K562 (cell line): ENCODE data around the gene POLR3GL. TPM values are rescaled to one million over a fixed set of nuclear protein-coding genes. Genes with fewer than 3 reads are reported as not detected.

ENCODE experiments used
- ATAC-seq: fragments of 200-7000 bp; cut with Tn5 transposase; 3 replicates; pipeline ENCODE4 v1.9.1; 2020; ENCODE audit warnings: moderate library complexity
- BruUV-seq: library from RNA; stranded (reverse); fragments of 400-500 nt; replicated peaks from 2 replicates; lab custom pipeline; 2021; lab: Mats Ljungman, UMichigan
- CTCF ChIA-PET: fragments of 300-600 bp; formaldehyde crosslinking; extraction: SDS; loops from one replicate; lab custom pipeline; 2021; ENCODE audit warnings: low intra/inter-chr PET ratio; lab: Yijun Ruan, JAX
- POLR2A ChIA-PET: fragments of 300-600, 350-650 bp; sonication (Branson Sonifier 250); formaldehyde crosslinking; extraction: SDS; loops from one replicate; lab custom pipeline; 2021; ENCODE audit warnings: antibody characterized with exemption, inconsistent platforms; lab: Yijun Ruan, JAX
- DNase-seq, 4 experiments: peaks; one replicate each; pipeline versions ENCODE4 v3.0.0 to v3.0.0-alpha.2; 2011 to 2018; ENCODE audit warnings: low spot score in 3 of 4, mixed read lengths in 3 of 4; ENCODE audit errors: extremely low read depth in 1 of 4
- FAIRE-seq: peaks from 2 replicates; lab custom pipeline; 2011; peaks lifted over from hg19 to GRCh38; lab: Jason Lieb, UNC
- H2AFZ ChIP-seq: 2 replicates; pipeline ENCODE4 v1.6.0; 2011; ENCODE audit warnings: low read depth, low read length, control low read depth, inconsistent platforms
- H3K27ac ChIP-seq: fragments of 200-600 bp; 3 replicates; pipeline ENCODE4 v1.8.0; 2011; ENCODE audit warnings: low read depth, mild to moderate bottlenecking, control low read depth, inconsistent platforms, low read length, moderate library complexity, mixed read lengths; ENCODE audit errors: extremely low read depth
- H3K27me3 ChIP-seq, 2 experiments: fragments of 300-600 bp in 1 of 2; 2 replicates in 1 of 2; 3 replicates in 1 of 2; pipeline versions ENCODE4 v1.6.0 to v1.8.0; 2011; ENCODE audit warnings: inconsistent platforms in 2 of 2, low read length in 2 of 2, mild to moderate bottlenecking in 1 of 2, mixed read lengths in 1 of 2, moderate library complexity in 1 of 2; ENCODE audit not compliant: control insufficient read depth in 2 of 2, insufficient read depth in 2 of 2
- H3K36me3 ChIP-seq: fragments of 300-600 bp; 3 replicates; pipeline ENCODE4 v1.8.0; 2011; ENCODE audit warnings: mild to moderate bottlenecking, low read length, inconsistent platforms; ENCODE audit not compliant: control insufficient read depth, insufficient read depth
- H3K4me1 ChIP-seq, 2 experiments: fragments of 200-600 bp in 1 of 2; replicated peaks in 1 of 2; 2 replicates in 1 of 2; 3 replicates in 1 of 2; pipeline versions ENCODE4 v1.5.1 to v1.8.0; 2011; ENCODE audit warnings: inconsistent platforms in 2 of 2, low read length in 2 of 2, mild to moderate bottlenecking in 1 of 2, mixed read lengths in 1 of 2, moderate library complexity in 1 of 2; ENCODE audit not compliant: control insufficient read depth in 2 of 2, insufficient read depth in 2 of 2
- H3K4me2 ChIP-seq: 2 replicates; pipeline ENCODE4 v1.6.1; 2011; ENCODE audit warnings: low read length, control low read depth, inconsistent platforms, mixed read lengths; ENCODE audit not compliant: insufficient read depth
- H3K4me3 ChIP-seq: fragments of 200-600 bp; sonication (generic), shearing (Covaris generic); 2 replicates; pipeline ENCODE4 v1.5.1; 2016; ENCODE audit warnings: control low read depth, inconsistent platforms
- H3K79me2 ChIP-seq: fragments of 200-600 bp; 3 replicates; pipeline ENCODE4 v1.8.0; 2011; ENCODE audit warnings: low read length, inconsistent platforms; ENCODE audit not compliant: control insufficient read depth, insufficient read depth
- H3K9ac ChIP-seq, 2 experiments: 2 replicates each; pipeline versions ENCODE4 v1.6.0 to v1.6.1; 2011; ENCODE audit warnings: low read depth in 2 of 2, low read length in 2 of 2, control low read depth in 1 of 2, inconsistent platforms in 1 of 2, mild to moderate bottlenecking in 1 of 2, mixed read lengths in 1 of 2; ENCODE audit not compliant: insufficient read depth in 1 of 2
- H3K9me1 ChIP-seq: one replicate; pipeline ENCODE4 v1.6.0; 2011; ENCODE audit warnings: inconsistent platforms, mild to moderate bottlenecking, low read length, moderate library complexity; ENCODE audit not compliant: control insufficient read depth, insufficient read depth
- H3K9me3 ChIP-seq: replicated peaks from 2 replicates; pipeline ENCODE4 v1.5.1; 2011; ENCODE audit warnings: low read depth, low read length, inconsistent platforms; ENCODE audit not compliant: control insufficient read depth, insufficient read depth
- H4K20me1 ChIP-seq: replicated peaks from 2 replicates; pipeline ENCODE4 v1.6.1; 2011; ENCODE audit warnings: low read length, inconsistent platforms, mixed read lengths; ENCODE audit not compliant: control insufficient read depth, insufficient read depth
- BHLHE40 ChIP-seq: IDR thresholded peaks from 2 replicates; pipeline ENCODE4 v1.6.1; 2011; ENCODE audit warnings: low read length, improper control_type of control experiment
- NFRKB ChIP-seq: fragments of 450-650 bp; IDR thresholded peaks from 2 replicates; pipeline ENCODE4 v1.6.1; 2016; ENCODE audit warnings: low read depth
- PCBP2 ChIP-seq: fragments of 200-400 bp; formaldehyde crosslinking; IDR thresholded peaks from 2 replicates; pipeline ENCODE4 v1.6.1; 2018; ENCODE audit warnings: low read length, low read depth, mild to moderate bottlenecking, moderate library complexity; ENCODE audit not compliant: poor library complexity, severe bottlenecking
- PML ChIP-seq: IDR thresholded peaks from 2 replicates; pipeline ENCODE4 v1.6.1; 2012; ENCODE audit warnings: low read length, inconsistent platforms
- RBBP5 ChIP-seq: fragments of 200-600 bp; sonication (generic); IDR thresholded peaks from 2 replicates; pipeline ENCODE4 v1.6.1; 2012; ENCODE audit warnings: borderline replicate concordance, mild to moderate bottlenecking, low read length, control low read depth, inconsistent platforms; ENCODE audit not compliant: insufficient read depth, poor library complexity, severe bottlenecking
- RFX1 ChIP-seq: fragments of 450-650 bp; IDR thresholded peaks from 2 replicates; pipeline ENCODE4 v1.6.1; 2016; ENCODE audit warnings: mild to moderate bottlenecking, moderate library complexity
- RNF2 ChIP-seq: sonication (generic); IDR thresholded peaks from 2 replicates; pipeline ENCODE4 v1.6.1; 2016
- SP1 ChIP-seq: sonication (generic); formaldehyde crosslinking; IDR thresholded peaks from 2 replicates; pipeline ENCODE4 v1.8.1; 2022; ENCODE audit warnings: mild to moderate bottlenecking, missing genetic modification reagents
- SRSF9 ChIP-seq: fragments of 200-400 bp; formaldehyde crosslinking; IDR thresholded peaks from 2 replicates; pipeline ENCODE4 v1.6.1; 2017; ENCODE audit warnings: low read depth, low read length, borderline replicate concordance
- ZNF184 ChIP-seq: sonication (generic); formaldehyde crosslinking; IDR thresholded peaks from 2 replicates; pipeline ENCODE4 v1.5.0; 2020; ENCODE audit warnings: missing genetic modification reagents
- ZNF24 ChIP-seq: fragments of 450-650 bp; IDR thresholded peaks from 2 replicates; pipeline ENCODE4 v1.6.1; 2016
- ZNF592 ChIP-seq: fragments of 450-650 bp; IDR thresholded peaks from 2 replicates; pipeline ENCODE4 v1.6.1; 2017; ENCODE audit warnings: antibody characterized with exemption, mild to moderate bottlenecking
- WGBS: fragments of 100-300 bp; shearing (Covaris generic); methylation state at CpG from one replicate; pipeline ENCODE4 v1.1.6; 2016; ENCODE audit warnings: low coverage, mixed read lengths; ENCODE audit not compliant: insufficient coverage; ENCODE audit errors: missing lambda C conversion rate; 5-methylcytosine and 5-hydroxymethylcytosine counted together
- in situ Hi-C: fragments of 300-500 bp; cut with MboI; formaldehyde crosslinking; loops from 4 replicates; pipeline ENCODE4 v1.15.0; 2018; ENCODE audit warnings: inconsistent platforms, mixed read lengths
- intact Hi-C: fragments of 100-400 bp; cut with micrococcal nuclease; formaldehyde crosslinking; loops from 2 replicates; pipeline ENCODE4 v1.14.2; 2022
- polyA plus RNA-seq, 8 experiments: library from polyadenylated mRNA; depleted of rRNA in 4 of 8; stranded (reverse) in 5 of 8; unstranded in 3 of 8; fragments of >200 nt; fragmentation: Nextera tagmentation in 2 of 8; fragmentation: Illumina TruSeq in 1 of 8; extraction: Ambion mirVana in 2 of 8; extraction: Trizol in 1 of 8; gene quantifications; 2 replicates each; pipeline versions ENCODE4 v1.2.1 to v1.2.3, GENCODE V29; 2011 to 2014; ENCODE audit warnings: inconsistent platforms in 1 of 8, missing spikeins in 1 of 8
- total RNA-seq, 7 experiments: library from RNA; depleted of rRNA in 6 of 7; stranded (reverse); fragments of >200 nt in 6 of 7; fragmentation: Illumina TruSeq in 2 of 7; extraction: Trizol in 2 of 7; gene quantifications; 2 replicates each; pipeline versions ENCODE4 v1.2.1 to v1.2.3, GENCODE V29; 2011 to 2021; ENCODE audit warnings: low replicate concordance in 1 of 7
- TF ChIP-seq, protein P1 (sequence below): fragments of 200-800 bp; sonication (Bioruptor generic); IDR thresholded peaks from 2 replicates; pipeline ENCODE4 v1.6.1; 2017; ENCODE audit warnings: missing genetic modification characterization, missing compliant biosample characterization

The POLR3GL gene
- total and polyA plus RNA-seq, 9 of the 15 experiments (the other 6 are each of a cell fraction or from before 2014, with no cell fraction given), result 14.6 to 48.4 (median 38.2) TPM

GRCh38 chr1:145962157-145963102 is 2.1 kb upstream of the POLR3GL start (continued):
- TF ChIP-seq BHLHE40 (no peak), SP1 (CRISPR knock-in tag) (peak; percentile 12; the same call in 1 of the 2 replicates)
- TF ChIP-seq, protein P1, sequence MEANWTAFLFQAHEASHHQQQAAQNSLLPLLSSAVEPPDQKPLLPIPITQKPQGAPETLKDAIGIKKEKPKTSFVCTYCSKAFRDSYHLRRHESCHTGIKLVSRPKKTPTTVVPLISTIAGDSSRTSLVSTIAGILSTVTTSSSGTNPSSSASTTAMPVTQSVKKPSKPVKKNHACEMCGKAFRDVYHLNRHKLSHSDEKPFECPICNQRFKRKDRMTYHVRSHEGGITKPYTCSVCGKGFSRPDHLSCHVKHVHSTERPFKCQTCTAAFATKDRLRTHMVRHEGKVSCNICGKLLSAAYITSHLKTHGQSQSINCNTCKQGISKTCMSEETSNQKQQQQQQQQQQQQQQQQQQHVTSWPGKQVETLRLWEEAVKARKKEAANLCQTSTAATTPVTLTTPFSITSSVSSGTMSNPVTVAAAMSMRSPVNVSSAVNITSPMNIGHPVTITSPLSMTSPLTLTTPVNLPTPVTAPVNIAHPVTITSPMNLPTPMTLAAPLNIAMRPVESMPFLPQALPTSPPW (CRISPR knock-in tag), result peak; percentile 97

GRCh38 chr1:145963265-145964019 is 1.0 kb upstream of the POLR3GL start:
- Histone ChIP-seq H4K20me1 (no peaks in the 10 kb centered on the region), H3K27ac (peak overlapping the region; percentile 87), H3K4me2 (peak overlapping the region; percentile 86), H3K36me3 (no peaks in the 10 kb centered on the region), H3K9me3 (peaks cover 5% of the 10 kb centered on the region; the same call in 1 of the 2 replicates), H2AFZ (peak overlapping the region; percentile 94), H3K79me2 (peaks cover 24% of the 10 kb centered on the region), H3K27me3 (no peaks in the 10 kb centered on the region; a peak in 1 of 5 replicates), H3K4me3 (peak overlapping the region; percentile 63), H3K4me1 (peaks cover 25 to 36% of the 10 kb centered on the region in 2 experiments; a peak in 4 of 5 replicates), H3K9ac (peak overlapping the region; percentile 88 to 91; a peak in 3 of 4 replicates), H3K9me1 (no peaks in the 10 kb centered on the region)
- ATAC-seq (no peak), DNase-seq (no peak), FAIRE-seq (peak; percentile 37)
- intact Hi-C loops, result loop anchor here (1.0 kb wide), 1 partner anchor 16 kb away; no protein-coding TSS in a partner anchor
- WGBS, result 12% methylated on average over 5 of the region's 5 CpGs
- CTCF ChIA-PET, result interaction anchor here (0.5 to 0.7 kb wide), 2 partner anchors 12 to 72 kb away, joined by 3 read pairs; no protein-coding TSS in a partner anchor
- no TSS peak for BruUV-seq
- POLR2A ChIA-PET, result interaction anchor here (0.6 to 4.0 kb wide), 15 partner anchors 9 to 118 kb away, joined by 3 to 50 read pairs (median 5); partner anchors contain the start of genes NUDT17, PEX11B, RBM8A and TXNIP
- in situ Hi-C loops, result no loop called here
- 0 out of 2 replicates have a peak, but pooled peaks have one; percentile 4 for TF ChIP-seq ZNF592
- TF ChIP-seq SRSF9, result no peak
- TF ChIP-seq ZNF24, result no peak
- no peak for TF ChIP-seq PCBP2
- no peak for TF ChIP-seq RBBP5
- no peak for TF ChIP-seq ZNF184 (CRISPR knock-in tag)
- TF ChIP-seq RNF2, result no peak
- TF ChIP-seq RFX1, result peak; percentile 90
- no peak for TF ChIP-seq PML
- no peak for TF ChIP-seq NFRKB
